ENCODE data around the gene PIP4K2C.

Gene PIP4K2C

GRCh38 chr12:57602544-57602943, 11.6 kb downstream of the PIP4K2C start:
- no peak for DNase-seq (ENCODE audit: low read depth)
- TF ChIP-seq, protein P1, sequence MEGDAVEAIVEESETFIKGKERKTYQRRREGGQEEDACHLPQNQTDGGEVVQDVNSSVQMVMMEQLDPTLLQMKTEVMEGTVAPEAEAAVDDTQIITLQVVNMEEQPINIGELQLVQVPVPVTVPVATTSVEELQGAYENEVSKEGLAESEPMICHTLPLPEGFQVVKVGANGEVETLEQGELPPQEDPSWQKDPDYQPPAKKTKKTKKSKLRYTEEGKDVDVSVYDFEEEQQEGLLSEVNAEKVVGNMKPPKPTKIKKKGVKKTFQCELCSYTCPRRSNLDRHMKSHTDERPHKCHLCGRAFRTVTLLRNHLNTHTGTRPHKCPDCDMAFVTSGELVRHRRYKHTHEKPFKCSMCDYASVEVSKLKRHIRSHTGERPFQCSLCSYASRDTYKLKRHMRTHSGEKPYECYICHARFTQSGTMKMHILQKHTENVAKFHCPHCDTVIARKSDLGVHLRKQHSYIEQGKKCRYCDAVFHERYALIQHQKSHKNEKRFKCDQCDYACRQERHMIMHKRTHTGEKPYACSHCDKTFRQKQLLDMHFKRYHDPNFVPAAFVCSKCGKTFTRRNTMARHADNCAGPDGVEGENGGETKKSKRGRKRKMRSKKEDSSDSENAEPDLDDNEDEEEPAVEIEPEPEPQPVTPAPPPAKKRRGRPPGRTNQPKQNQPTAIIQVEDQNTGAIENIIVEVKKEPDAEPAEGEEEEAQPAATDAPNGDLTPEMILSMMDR (conservative IDR thresholded peaks at IDR 0.05; ENCODE audit: low read depth, low read length) = no peak

GRCh38 chr12:57603324-57603723, 12.3 kb downstream of the PIP4K2C start:
- DNase-seq (ENCODE audit: low read depth) = no peak
- H3K4me3 ChIP-seq (ENCODE audit: low read length) = no peak overlapping the region
- TF ChIP-seq, protein P1 (conservative IDR thresholded peaks at IDR 0.05; ENCODE audit: low read depth, low read length) = no peak

More at GRCh38 chr12:57602544-57602943, 11.6 kb downstream of the PIP4K2C start:
- no peak overlapping the region for H3K4me3 ChIP-seq (ENCODE audit: low read length)

GRCh38 chr12:57603815-57604453, 12.9 kb downstream of the PIP4K2C start:
- DNase-seq (ENCODE audit: low read depth) = no peak
- H3K4me3 ChIP-seq (ENCODE audit: low read length) = peak overlapping the region; percentile 91

DNA sequence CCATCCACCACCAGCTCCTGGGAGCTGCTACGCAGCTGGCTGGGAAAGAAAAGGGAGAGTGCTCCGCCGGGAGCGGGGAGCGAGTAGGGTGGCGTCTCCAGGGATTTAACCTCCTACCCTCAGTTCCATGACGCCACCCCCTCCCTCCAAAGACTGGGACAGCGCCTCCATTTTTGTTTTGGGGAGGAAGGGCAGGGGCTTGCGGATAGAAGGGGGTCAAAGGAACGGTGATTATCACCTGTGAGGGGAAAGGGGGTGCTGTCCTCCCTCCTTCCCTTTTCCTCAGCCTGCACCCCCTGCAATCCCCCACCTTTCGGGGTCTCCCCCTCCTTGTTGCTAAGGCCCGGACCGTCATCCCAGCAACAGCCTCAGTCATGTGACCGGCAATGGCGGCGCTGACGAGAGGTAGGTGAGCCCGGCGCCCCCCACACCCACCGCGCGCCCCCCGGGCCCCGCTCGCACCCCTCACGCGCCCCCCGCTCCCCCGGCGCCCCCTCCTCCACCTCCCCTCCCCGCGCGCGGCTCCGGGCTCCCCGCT, 13.5 kb downstream of the PIP4K2C start, which contains the start of gene DTX3:
DTX3 (plus strand) TSS at position 371 of the 538 bp plus-strand sequence. CDS start 1,694 bp downstream, outside the sequence.
- peak within 1 kb of the TSS; percentile 91 for H3K4me3 ChIP-seq (ENCODE audit: low read length)
- DNase-seq (ENCODE audit: low read depth) = peak; percentile 12
- TF ChIP-seq, protein P1 (conservative IDR thresholded peaks at IDR 0.05; ENCODE audit: low read depth, low read length) = no peak

More at GRCh38 chr12:57603815-57604453, 12.9 kb downstream of the PIP4K2C start:
- TF ChIP-seq, protein P1 (conservative IDR thresholded peaks at IDR 0.05; ENCODE audit: low read depth, low read length) = no peak

DNA sequence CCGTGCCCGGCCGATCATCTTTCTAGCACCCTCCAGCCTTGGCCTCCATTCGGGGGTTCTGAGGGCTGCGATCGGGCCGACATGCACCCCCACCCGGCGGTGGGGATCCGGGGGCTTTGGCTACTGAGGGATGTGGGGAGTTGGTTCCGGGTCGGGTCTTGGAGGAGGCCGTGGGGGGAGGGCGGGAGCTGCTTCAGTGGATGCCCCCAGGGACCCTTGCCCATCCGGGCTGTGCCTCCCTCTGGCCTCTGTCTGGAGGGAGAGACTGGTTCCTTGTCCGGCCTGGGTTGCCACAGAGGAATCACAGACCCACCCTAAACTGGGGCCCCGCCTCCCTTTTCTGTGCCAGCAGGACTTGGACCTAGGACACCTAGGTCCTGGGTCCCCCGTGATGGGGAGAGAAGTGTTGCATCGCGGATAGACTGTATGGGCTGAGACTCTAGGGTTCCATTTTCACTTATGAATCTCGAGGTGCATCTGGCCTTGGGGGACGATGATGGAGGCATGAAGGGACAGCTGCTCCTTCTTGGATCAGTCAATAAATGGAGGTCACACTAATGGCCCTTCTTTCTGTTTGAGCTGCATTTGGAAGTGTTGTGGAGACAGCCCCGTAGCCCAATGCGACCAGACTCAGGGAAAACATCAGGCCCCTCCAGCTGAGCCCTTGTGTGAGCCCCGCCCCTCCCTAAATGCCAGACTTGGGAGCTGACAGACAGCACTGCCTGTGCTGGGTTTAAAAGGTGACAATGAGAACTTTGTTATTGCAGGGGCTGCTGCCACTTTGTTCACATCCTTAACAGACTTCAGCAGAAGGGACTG, 14.2 kb downstream of the PIP4K2C start:
- TF ChIP-seq, protein P1 (conservative IDR thresholded peaks at IDR 0.05; ENCODE audit: low read depth, low read length) = no peak

DNA sequence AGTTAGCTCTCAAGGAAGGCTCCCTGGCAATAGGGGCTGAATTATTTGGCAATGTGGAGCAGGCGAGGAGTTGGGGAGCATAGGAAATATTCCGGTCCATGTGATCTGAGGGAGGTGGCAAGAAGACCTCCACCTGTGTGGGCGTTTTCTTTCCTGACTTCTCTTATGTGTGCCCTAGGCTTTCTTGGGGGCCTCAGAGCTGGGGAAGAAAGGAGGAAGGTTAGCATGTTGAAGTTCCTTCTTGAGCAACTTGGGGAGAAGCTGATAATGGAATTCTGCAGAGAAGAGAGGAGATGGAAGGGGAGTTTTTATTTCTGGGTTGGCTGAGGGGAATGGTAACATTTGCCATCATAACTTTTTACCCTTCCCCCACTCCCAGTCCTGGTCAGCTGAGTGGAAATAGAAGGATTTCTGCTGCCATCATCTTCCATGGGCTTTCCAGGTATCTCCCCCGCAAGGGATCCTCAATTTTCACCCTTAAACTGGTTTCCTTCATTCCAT, 14.9 kb downstream of the PIP4K2C start:
- TF ChIP-seq, protein P1 (conservative IDR thresholded peaks at IDR 0.05; ENCODE audit: low read depth, low read length) = no peak
- DNase-seq (ENCODE audit: low read depth) = no peak
- peak overlapping the region; percentile 91 for H3K4me3 ChIP-seq (ENCODE audit: low read length)

More for the DNA sequence above, 14.2 kb downstream of the PIP4K2C start:
- no peak for DNase-seq (ENCODE audit: low read depth)
- H3K4me3 ChIP-seq (ENCODE audit: low read length) = peak overlapping the region; percentile 91
